HUES48 (cell line): ENCODE measurements around the gene CEMIP.

Experiments
- H3K27ac ChIP-seq: one replicate; pipeline ENCODE4 v1.7.0; 2013; ENCODE audit warnings: low read depth, low read length, inconsistent platforms
- H3K27me3 ChIP-seq: 2 replicates; pipeline ENCODE4 v1.6.1; 2013; ENCODE audit warnings: mild to moderate bottlenecking, low read length; ENCODE audit not compliant: control insufficient read depth, insufficient read depth
- H3K36me3 ChIP-seq: 2 replicates; pipeline ENCODE4 v1.6.1; 2013; ENCODE audit warnings: low read length; ENCODE audit not compliant: control insufficient read depth, insufficient read depth
- H3K4me1 ChIP-seq: 2 replicates; pipeline ENCODE4 v1.6.1; 2013; ENCODE audit warnings: mild to moderate bottlenecking, low read length; ENCODE audit not compliant: control insufficient read depth, insufficient read depth
- H3K4me3 ChIP-seq: 2 replicates; pipeline ENCODE4 v1.5.1; 2013; ENCODE audit warnings: mild to moderate bottlenecking, low read depth, low read length
- H3K9ac ChIP-seq: 2 replicates; pipeline ENCODE4 v1.6.1; 2013; ENCODE audit warnings: mild to moderate bottlenecking, low read depth, low read length, moderate library complexity
- H3K9me3 ChIP-seq: 2 replicates; pipeline ENCODE4 v1.6.1; 2013; ENCODE audit warnings: low read length; ENCODE audit not compliant: control insufficient read depth, insufficient read depth

Gene CEMIP

DNA sequence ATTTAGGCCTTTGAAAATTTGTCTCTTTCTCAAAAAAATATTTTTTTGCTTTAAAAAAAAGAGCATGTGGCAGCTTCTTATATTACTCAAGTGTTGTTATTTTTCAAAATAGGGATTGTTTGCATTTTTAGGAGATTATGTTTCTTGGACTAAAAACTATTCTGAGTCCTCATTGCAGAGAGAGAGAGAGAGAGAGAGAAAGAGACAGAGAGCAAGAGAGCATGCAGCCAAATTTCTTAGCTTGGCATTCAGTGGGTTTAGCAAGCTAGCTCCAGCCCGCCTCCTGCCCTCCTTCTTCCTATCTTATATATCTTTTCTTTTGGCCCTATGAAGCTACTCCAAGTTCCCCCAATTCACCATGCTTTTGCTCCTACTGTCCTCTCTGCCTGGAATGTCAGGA is 55.7 kb downstream of the CEMIP start:
- Histone ChIP-seq H3K9ac (no peak overlapping the region), H3K9me3 (no peaks in the 10 kb centered on the region), H3K4me1 (peaks cover 24% of the 10 kb centered on the region), H3K4me3 (no peak overlapping the region), H3K27ac (no peak overlapping the region), H3K27me3 (no peaks in the 10 kb centered on the region), H3K36me3 (no peaks in the 10 kb centered on the region)

DNA sequence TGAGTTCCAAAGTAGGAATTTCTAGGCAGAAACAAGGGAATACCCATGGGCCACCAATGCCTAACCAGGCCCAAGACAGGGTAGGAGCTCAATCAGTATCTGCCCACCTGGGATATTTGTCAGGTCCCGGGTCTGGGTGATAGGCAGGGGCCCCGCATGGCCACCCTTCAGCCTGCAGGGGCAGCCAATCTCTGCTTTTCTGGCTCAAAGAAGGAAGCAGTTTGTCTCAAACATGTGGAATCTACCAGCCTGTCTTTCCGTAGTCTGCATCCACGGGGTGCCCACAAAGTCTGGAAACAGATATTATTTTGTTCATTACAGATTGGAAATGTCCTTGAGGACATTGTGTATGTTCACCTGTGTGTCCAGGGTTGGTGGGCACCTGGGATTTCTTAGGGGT is 56.2 kb downstream of the CEMIP start:
- H3K27me3 ChIP-seq = no peaks in the 10 kb centered on the region
- H3K27ac ChIP-seq = no peak overlapping the region
- peaks cover 24% of the 10 kb centered on the region for H3K4me1 ChIP-seq
- H3K4me3 ChIP-seq = no peak overlapping the region
- H3K9ac ChIP-seq = no peak overlapping the region
- H3K9me3 ChIP-seq = no peaks in the 10 kb centered on the region
- no peaks in the 10 kb centered on the region for H3K36me3 ChIP-seq

DNA sequence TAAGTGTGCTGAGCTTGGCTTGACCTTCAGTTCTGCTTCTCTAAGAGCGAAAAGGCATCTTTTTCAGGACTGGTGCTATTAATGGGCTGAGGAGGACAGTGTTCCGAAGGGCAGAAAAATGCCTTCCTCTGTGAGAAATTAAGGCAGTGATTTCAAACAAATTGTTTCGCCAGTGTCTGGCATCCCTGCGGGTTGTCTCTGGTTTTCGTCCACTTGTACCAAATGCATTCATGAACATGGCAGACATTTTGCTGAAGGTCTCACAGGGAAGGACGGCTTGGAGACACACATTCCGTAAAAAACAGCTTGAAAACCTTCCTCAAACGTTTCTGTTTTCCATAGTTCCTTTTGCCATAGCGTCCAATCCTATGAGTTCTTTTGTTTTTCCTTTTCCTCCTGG is 57.1 kb downstream of the CEMIP start:
- Histone ChIP-seq H3K9me3 (no peaks in the 10 kb centered on the region), H3K27me3 (no peaks in the 10 kb centered on the region), H3K36me3 (no peaks in the 10 kb centered on the region), H3K9ac (no peak overlapping the region), H3K4me1 (peaks cover 21% of the 10 kb centered on the region), H3K27ac (no peak overlapping the region), H3K4me3 (no peak overlapping the region)

DNA sequence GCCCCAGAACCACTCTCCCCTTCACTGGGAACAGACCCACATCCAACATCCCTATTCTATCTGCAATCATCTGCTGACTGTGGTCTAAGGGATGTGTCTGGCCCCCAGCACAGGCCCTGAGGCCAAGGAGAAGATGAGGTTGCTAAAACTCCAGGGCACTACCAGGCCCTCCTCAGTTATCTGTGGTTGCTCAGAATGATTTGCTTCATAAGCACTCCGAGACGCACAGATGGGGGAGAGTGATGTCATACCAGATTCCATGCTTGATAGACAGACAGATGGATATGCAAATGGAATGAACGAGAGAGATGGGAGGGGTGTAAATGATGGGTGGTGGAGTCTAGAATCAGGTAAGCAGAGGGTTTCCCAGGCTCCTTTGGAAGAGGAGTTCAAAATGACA is 57.8 kb downstream of the CEMIP start:
- no peak overlapping the region for H3K27ac ChIP-seq
- H3K4me1 ChIP-seq = peaks cover 15% of the 10 kb centered on the region
- no peak overlapping the region for H3K9ac ChIP-seq
- H3K27me3 ChIP-seq = no peaks in the 10 kb centered on the region
- no peak overlapping the region for H3K4me3 ChIP-seq
- no peaks in the 10 kb centered on the region for H3K36me3 ChIP-seq
- no peaks in the 10 kb centered on the region for H3K9me3 ChIP-seq

DNA sequence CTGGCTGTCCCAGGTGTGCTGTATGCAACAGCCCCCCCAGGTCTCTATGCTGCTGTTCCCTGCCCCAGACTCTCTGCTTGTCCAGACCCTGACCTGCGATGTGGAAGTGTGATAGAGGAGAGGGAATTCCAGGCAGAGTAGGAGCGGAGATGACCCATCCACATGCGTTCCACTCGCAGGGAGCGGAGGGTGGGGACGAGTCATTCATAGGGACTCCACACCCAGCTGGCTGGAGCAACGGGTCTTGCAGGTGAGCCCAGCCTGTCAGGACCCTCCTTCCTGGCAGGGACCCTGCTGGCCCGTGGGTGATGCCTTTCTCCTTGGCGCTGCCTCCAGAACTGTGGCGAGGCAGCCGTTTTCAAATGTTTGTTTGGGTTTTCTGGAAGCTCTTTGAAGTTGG is 58.8 kb downstream of the CEMIP start:
- H3K9ac ChIP-seq = no peak overlapping the region

DNA sequence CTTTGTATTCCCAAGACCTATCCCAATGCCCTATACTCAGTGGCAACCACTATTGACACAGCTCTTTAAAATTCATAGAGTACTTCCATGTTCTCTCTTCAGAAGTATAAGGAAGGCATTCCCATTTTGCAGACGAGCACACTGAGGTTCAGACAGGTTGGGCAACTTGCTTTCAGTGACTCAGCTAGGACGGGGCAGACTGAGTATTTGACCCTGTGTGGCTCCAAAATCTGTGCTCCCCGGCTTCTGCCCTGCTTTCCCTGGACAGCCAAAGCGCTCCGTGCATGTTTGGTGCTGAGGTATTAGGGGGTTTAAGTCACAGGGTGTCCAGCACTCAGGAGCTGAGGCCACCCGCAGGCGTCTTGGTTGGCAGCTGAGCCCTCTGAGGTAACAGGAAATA is 59.5 kb downstream of the CEMIP start:
- Histone ChIP-seq H3K4me1 (peaks cover 3% of the 10 kb centered on the region; the same call in 1 of the 2 replicates), H3K9ac (no peak overlapping the region), H3K4me3 (no peak overlapping the region), H3K27ac (no peak overlapping the region), H3K27me3 (no peaks in the 10 kb centered on the region), H3K9me3 (no peaks in the 10 kb centered on the region), H3K36me3 (no peaks in the 10 kb centered on the region)

More for the DNA sequence above, 58.8 kb downstream of the CEMIP start:
- peaks cover 5% of the 10 kb centered on the region; the same call in 1 of the 2 replicates for H3K4me1 ChIP-seq
- no peak overlapping the region for H3K27ac ChIP-seq
- no peaks in the 10 kb centered on the region for H3K27me3 ChIP-seq
- H3K4me3 ChIP-seq = no peak overlapping the region
- no peaks in the 10 kb centered on the region for H3K36me3 ChIP-seq
- no peaks in the 10 kb centered on the region for H3K9me3 ChIP-seq

DNA sequence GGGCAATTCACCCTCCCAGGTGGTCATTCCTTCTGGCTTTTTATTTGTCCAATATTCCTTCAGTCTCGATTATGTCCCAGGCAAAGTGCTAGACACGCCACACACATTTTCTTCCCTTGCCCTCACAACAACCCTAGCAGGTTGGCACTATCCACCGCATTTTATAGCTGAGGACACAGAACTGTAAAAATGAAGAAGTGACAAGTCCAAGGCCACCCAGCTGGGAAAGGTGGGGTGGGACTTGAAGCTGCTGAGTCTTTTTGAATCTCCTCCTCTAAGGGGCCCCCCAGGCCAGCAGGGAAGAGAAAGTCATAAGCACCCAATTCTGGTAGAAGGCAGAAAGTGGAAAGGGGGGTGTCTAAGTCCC is 60.6 kb downstream of the CEMIP start:
- H3K27ac ChIP-seq = no peak overlapping the region
- no peaks in the 10 kb centered on the region for H3K36me3 ChIP-seq
- H3K9me3 ChIP-seq = no peaks in the 10 kb centered on the region
- no peak overlapping the region for H3K4me3 ChIP-seq
- no peaks in the 10 kb centered on the region for H3K27me3 ChIP-seq
- H3K9ac ChIP-seq = no peak overlapping the region
- H3K4me1 ChIP-seq = peaks cover 3% of the 10 kb centered on the region; the same call in 1 of the 2 replicates

DNA sequence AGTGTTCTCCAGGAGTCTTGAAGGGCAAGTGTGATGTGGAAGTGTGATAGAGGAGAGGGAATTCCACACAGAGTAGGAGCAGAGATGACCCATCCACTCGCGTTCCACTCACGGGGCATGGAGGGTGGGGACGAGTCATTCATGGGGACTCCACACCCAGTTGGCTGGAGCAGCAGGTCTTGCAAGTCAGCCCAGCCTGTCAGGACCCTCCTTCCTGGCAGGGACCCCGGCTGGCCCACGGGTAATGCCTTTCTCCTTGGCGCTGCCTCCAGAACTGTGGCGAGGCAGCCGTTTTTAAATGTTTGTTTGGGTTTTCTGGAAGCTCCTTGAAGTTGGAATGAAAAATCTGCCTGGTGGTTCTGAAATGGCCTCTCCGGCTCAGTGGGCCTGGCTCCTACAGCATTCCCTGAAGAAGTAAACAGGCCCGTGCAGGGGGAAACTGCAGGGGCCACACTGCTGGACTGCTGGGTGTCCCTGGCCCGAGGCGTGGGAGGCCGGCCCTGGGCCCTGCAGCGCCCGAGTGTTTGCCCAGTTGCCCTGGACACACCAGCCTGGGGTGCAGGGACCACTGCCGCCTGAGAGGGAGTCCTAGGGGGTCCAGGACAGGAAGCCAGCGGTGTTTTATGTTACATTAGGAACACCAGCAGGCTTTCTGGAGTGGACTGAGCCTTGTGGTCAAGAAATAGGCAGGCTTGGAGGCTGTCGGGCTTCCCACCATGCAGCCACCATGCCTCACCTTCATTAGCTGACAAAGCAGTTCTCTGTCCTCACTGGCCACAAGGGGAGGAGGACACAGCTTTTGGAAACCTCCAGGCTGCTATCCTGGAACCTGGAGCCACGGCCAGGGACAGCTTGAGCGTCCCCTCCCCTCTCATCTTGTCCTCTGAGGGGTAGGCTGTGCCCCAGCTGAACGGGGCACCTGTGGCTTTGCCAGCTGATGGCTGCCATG is 61.3 kb downstream of the CEMIP start:
- H3K4me3 ChIP-seq = no peak overlapping the region
- H3K4me1 ChIP-seq = no peaks in the 10 kb centered on the region
- H3K9ac ChIP-seq = no peak overlapping the region
- no peaks in the 10 kb centered on the region for H3K36me3 ChIP-seq
- no peak overlapping the region for H3K27ac ChIP-seq
- H3K27me3 ChIP-seq = no peaks in the 10 kb centered on the region
- H3K9me3 ChIP-seq = no peaks in the 10 kb centered on the region

DNA sequence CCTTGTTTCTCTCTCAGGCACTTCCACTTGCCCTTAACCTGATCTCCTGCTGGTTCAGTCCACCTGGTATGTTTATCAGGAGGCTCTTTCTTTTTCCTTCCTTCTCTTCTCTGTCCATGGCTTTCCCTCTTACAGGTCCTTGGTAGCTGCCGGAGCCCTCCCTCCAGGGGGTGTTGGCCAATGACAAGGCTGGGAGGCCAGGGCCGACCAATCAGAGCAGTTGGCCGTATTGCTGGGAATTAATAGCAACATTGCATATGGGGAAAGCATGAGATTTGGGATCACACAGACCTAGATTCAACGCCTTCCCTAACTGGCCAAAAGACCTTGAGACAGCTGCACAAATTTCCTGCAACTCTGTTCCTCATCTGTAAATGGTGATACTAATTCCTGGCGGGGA is 62.4 kb downstream of the CEMIP start:
- Histone ChIP-seq H3K27me3 (no peaks in the 10 kb centered on the region), H3K4me1 (no peaks in the 10 kb centered on the region), H3K36me3 (no peaks in the 10 kb centered on the region), H3K27ac (no peak overlapping the region), H3K9me3 (no peaks in the 10 kb centered on the region), H3K4me3 (no peak overlapping the region), H3K9ac (no peak overlapping the region)

DNA sequence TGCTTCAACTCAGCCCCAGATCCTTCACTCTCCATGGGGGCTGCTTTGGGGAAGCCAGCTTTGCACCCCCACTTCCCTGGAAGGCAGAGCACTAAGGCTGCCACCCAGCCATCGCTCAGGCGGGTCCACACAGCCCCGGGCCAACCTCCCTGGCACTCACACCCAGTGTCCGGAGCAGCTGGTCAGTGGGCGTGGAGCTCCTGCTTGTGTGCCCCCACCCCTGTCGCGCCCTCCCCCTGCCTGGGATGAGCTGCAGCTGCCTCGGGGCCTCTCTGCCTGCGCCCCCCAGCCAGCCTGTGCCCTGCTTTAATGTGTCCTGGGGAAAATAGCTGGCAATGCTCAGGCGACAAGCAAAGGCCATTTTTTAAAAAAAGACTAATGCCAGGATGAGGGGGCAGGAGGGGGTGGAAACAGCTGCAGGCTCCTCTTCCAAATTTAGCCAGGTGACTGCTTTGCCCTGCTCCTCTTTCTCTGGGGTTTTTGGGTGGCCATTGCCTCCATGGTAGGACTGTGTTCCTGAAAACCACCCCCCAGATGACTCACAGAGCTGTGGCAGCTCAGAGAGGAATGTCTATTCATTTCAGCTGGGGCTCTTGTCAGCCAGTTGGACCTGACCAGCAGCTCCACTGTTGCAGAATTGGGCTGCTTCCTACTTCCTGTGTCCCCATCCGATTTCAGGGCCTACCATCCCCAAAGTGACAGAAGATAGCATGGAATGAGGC is 65.0 kb downstream of the CEMIP start:
- Histone ChIP-seq H3K36me3 (no peaks in the 10 kb centered on the region), H3K9ac (no peak overlapping the region), H3K27me3 (no peaks in the 10 kb centered on the region), H3K9me3 (no peaks in the 10 kb centered on the region), H3K27ac (no peak overlapping the region), H3K4me3 (no peak overlapping the region), H3K4me1 (no peaks in the 10 kb centered on the region)
